Stimulated activated naive CD8-positive, alpha-beta T cell treated with anti-CD3 and anti-CD28 coated beads, Interleukin-15, Interleukin-2, amounts not matched to agents 100 ng/mL and 50 ng/mL, for 24 hours (primary cell): ENCODE data around the gene ZMIZ1.

Experiments
- H3K27ac Mint-ChIP-seq: one replicate; pipeline ENCODE4 v1.8.0; 2021; ENCODE audit warnings: mild to moderate bottlenecking, mixed read lengths
- H3K27me3 Mint-ChIP-seq: one replicate; pipeline ENCODE4 v1.8.0; 2021; ENCODE audit warnings: mixed read lengths
- H3K36me3 Mint-ChIP-seq: one replicate; pipeline ENCODE4 v1.8.0; 2021; ENCODE audit warnings: low read depth, mixed read lengths
- H3K4me1 Mint-ChIP-seq: one replicate; pipeline ENCODE4 v1.8.0; 2021; ENCODE audit warnings: low read depth, mixed read lengths
- H3K4me3 Mint-ChIP-seq: one replicate; pipeline ENCODE4 v1.8.0; 2021; ENCODE audit warnings: mild to moderate bottlenecking, mixed read lengths
- H3K9me3 Mint-ChIP-seq: one replicate; pipeline ENCODE4 v1.8.0; 2021; ENCODE audit warnings: mixed read lengths

The ZMIZ1 gene

DNA sequence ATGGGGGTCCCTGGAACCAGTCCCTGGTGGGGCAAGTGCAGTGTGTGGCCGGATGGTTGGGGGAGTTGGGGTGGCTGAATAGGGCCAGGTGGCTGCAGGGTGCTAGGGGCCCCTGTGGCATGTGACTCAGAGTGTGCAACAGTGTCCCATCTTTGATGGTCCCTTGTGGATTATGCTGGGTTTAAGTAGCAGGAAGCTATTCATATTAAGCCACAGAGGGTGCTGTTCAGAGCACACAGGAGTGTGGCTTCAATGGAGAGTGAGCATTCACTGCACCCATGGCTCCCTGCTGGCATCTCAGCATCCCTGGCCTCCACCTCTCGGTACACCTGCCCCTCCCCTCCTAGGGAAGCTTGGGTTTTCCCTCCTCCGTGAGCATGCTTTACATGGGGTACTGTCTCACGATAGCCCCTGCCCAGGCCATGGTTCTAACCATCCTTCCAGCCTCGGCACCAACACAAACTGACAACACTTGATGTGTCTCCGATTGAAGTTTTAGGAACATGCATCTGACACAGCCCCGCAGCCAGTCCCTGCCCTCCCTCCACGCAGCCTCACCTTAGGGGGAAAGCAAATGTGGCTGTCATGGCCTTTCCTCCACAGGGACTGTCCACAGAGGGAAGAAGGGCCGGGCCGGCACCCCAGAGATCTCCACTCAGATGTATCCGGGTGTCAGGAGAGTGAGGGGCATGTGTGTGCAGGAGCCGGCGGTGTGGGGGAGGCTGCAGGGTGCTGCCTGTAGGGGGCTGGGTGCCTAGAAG, 248.1 kb downstream of the ZMIZ1 start:
- peaks cover 16% of the 10 kb centered on the region for H3K36me3 Mint-ChIP-seq
- peak overlapping the region; percentile 94 for H3K27ac Mint-ChIP-seq
- no peaks in the 10 kb centered on the region for H3K27me3 Mint-ChIP-seq
- H3K4me1 Mint-ChIP-seq: peaks cover 63% of the 10 kb centered on the region
- peak overlapping the region; percentile 73 for H3K4me3 Mint-ChIP-seq
- peaks cover 4% of the 10 kb centered on the region for H3K9me3 Mint-ChIP-seq

DNA sequence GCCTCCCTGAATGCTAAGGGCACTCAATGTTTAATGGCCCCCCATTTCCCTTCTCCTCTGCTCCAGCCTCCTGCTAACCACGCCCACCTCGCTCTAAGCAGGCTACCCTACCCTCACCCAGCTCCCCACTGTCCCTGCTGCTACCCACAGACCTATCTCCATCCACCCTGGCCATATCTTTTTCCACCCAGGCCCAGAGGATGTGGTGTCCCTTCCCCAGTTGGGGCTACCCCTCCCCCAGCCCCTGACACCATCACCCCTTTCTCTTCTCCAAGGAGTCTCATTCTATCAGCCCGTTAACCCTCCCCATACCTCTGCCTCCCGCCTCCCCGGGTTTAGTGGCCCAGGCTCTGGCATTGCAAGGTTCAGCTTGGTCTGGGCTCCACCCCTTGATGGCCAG, 249.6 kb downstream of the ZMIZ1 start:
- no peaks in the 10 kb centered on the region for H3K27me3 Mint-ChIP-seq
- H3K4me1 Mint-ChIP-seq: peaks cover 78% of the 10 kb centered on the region
- H3K9me3 Mint-ChIP-seq: peaks cover 4% of the 10 kb centered on the region
- peaks cover 8% of the 10 kb centered on the region for H3K36me3 Mint-ChIP-seq
- peak overlapping the region; percentile 73 for H3K4me3 Mint-ChIP-seq
- peak overlapping the region; percentile 94 for H3K27ac Mint-ChIP-seq

DNA sequence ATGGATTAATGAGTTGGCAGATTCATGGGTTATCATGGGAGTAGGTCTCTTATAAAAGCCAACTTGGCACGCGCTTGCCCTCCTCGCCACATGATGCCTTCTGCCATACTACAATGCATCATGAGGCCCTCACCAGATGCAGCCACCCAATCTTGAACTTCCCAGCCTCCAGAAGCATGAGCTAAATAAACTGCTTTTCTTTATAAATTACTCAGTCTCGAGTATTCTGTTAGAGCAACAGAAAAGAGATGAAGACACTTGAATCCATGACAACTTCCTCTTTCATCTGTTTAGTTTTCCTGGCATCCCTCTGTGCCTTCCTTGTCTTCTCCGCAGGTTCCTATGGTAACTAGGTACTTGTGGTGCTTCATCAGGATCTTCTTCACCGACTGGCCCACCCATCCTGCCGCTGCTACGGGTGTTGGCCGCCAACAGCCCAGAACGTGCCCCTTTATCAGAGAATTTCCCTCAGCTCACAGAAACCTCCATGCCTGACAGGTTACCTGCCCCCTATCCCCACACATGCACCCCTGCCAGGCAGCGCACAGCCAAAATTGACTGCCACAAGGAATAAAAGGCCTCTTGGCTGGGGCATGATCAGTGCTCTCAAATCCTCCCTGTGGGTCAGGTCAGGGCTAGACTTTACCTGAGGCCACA, 250.5 kb downstream of the ZMIZ1 start:
- Mint-ChIP-seq H3K9me3 (peaks cover 4% of the 10 kb centered on the region), H3K36me3 (peaks cover 8% of the 10 kb centered on the region), H3K27me3 (no peaks in the 10 kb centered on the region), H3K4me1 (peaks cover 87% of the 10 kb centered on the region), H3K27ac (peak overlapping the region; percentile 34), H3K4me3 (peak overlapping the region; percentile 3)

DNA sequence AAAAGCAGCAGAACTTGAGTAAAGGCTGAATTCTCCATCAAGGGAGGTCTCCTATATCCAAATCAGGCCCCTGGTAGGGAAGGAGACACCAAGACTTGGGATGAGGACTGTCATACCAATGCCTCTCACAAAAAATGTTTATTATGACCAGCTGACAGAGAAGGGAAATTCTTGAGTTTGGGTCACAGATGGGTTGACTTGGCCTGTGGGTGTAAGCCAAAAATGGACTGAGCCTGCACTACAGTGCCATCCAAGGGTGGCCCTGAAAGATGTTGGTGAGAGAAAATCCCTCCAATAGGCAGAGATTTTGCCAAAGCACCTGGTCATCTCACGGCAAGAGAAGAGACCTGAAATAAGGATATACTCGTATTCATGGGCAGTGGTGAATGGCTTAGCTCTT, 251.6 kb downstream of the ZMIZ1 start:
- peaks cover 4% of the 10 kb centered on the region for H3K9me3 Mint-ChIP-seq

DNA sequence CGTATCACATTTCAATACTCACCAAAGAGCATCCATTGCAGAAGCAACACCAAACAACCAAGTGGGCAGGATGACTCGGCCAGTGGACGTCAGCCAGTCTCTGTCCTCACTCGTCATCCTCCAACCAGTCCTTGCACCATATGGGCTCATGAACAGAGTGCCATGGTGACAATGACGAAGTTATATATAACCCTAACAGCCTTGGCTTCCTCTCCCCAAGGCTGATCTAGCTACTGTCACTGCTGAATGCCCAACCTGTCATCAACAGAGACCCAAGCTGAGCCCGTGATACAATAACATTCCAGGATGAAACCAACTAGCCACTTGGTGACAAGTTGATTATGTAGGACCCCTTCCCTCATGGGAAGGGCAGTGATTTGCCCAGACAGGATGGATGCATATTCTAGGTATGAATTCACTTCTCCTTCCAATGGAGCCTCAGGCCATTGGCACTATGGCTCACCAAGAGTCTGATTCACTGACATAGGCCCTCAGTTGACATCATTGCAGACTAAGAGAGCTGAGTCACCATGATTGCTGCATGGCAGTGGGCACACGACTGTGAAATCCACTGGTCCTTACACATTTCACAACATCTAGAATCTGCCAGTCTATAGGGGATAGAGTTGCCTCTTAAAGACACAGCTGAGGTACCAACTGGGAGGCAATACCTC, 252.2 kb downstream of the ZMIZ1 start:
- Mint-ChIP-seq H3K4me3 (no peak overlapping the region), H3K4me1 (peaks cover 91% of the 10 kb centered on the region), H3K9me3 (peaks cover 4% of the 10 kb centered on the region), H3K36me3 (no peaks in the 10 kb centered on the region), H3K27me3 (no peaks in the 10 kb centered on the region), H3K27ac (peak overlapping the region; percentile 60)

More for the DNA sequence above, 251.6 kb downstream of the ZMIZ1 start:
- Mint-ChIP-seq H3K4me3 (no peak overlapping the region), H3K27me3 (no peaks in the 10 kb centered on the region), H3K36me3 (peaks cover 6% of the 10 kb centered on the region), H3K27ac (no peak overlapping the region), H3K4me1 (peaks cover 95% of the 10 kb centered on the region)

DNA sequence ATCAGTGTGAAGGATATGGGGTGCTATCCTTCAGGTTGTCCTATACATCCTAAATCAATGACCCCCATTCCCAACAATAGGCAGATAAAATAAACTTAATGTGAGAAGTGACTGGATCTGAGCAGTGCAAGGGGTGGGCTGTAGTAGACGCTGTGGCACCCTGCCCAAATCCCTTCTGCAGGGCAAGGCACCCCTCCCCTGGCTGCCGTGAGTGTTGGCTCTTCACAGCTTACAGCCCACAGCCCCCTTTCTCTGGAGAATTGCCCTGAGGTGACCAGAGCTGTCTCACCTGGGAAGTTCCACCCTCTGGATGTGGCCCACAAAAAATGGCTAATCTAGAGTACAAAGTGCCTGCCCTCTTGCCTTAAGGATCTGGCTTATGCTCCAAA, 252.7 kb downstream of the ZMIZ1 start:
- no peak overlapping the region for H3K4me3 Mint-ChIP-seq
- peaks cover 86% of the 10 kb centered on the region for H3K4me1 Mint-ChIP-seq
- H3K36me3 Mint-ChIP-seq: no peaks in the 10 kb centered on the region
- peak overlapping the region; percentile 60 for H3K27ac Mint-ChIP-seq
- peaks cover 4% of the 10 kb centered on the region for H3K9me3 Mint-ChIP-seq
- no peaks in the 10 kb centered on the region for H3K27me3 Mint-ChIP-seq

DNA sequence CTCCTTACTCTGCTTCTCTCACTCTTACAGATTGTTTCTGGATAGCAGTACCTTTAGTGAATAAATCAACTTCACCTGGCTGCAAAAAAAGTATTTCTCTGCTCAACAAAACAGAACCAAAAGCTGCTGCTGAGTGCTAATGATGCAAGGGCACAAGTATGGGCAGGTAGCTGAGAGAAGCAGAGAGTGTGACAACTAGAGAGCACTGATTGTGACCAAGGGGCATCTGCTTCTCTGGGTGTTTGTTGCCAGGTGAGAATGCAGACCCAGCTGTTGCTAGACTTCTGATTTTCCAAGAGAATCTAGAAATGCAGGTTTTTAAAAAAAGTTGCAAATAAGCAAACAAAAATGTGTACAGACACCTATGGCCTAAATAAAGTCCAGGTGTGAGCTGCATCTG, 253.2 kb downstream of the ZMIZ1 start:
- peaks cover 4% of the 10 kb centered on the region for H3K9me3 Mint-ChIP-seq
- peak overlapping the region; percentile 55 for H3K27ac Mint-ChIP-seq
- no peak overlapping the region for H3K4me3 Mint-ChIP-seq
- peaks cover 81% of the 10 kb centered on the region for H3K4me1 Mint-ChIP-seq
- no peaks in the 10 kb centered on the region for H3K36me3 Mint-ChIP-seq
- H3K27me3 Mint-ChIP-seq: no peaks in the 10 kb centered on the region

DNA sequence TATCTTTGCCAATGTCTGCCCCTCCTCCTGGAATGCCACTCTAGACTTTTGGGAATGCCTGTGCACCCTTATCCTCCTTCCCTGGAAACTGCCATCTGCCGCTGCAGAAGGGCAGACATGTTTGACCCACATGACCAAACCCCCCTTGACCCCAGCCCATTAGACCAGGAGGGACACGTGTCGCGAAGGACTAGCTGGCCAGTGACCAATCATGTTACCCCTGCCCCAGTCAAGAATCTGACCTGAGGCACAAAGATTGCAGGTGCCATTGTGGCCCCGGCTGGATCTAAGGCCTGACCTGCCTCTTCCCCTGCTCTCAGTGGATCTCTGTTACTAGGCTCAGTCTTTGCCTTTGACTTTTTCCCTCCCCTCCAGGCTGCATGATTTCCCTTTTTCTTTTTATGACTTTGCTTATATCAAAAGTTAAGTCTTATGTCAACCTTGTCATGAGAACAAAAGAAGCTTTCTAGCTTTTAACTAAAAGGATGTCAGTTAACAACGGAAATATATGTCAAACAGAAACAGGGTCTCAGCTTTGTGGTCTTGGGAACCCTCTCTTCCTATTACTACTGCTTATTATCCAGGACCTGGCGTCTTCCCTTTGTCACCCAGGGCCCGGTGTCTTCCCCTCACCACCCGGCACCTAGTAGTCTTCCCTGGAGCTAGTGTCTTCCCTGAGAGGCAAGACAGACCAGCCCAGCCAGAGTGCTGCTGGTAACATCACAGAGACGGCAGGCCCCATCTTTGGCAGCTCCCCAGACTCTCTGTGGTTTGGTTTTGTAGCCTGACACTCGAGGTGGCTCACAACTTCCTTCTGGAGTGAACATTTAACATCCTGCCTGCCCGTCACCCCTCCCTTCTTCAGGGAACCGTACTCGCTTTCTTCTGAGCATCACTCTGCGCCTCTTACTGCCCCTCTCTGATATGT, 254.1 kb downstream of the ZMIZ1 start:
- Mint-ChIP-seq H3K9me3 (peaks cover 4% of the 10 kb centered on the region), H3K4me1 (peaks cover 72% of the 10 kb centered on the region), H3K4me3 (peak overlapping the region; percentile 59), H3K27me3 (no peaks in the 10 kb centered on the region), H3K36me3 (no peaks in the 10 kb centered on the region), H3K27ac (peak overlapping the region; percentile 95)

DNA sequence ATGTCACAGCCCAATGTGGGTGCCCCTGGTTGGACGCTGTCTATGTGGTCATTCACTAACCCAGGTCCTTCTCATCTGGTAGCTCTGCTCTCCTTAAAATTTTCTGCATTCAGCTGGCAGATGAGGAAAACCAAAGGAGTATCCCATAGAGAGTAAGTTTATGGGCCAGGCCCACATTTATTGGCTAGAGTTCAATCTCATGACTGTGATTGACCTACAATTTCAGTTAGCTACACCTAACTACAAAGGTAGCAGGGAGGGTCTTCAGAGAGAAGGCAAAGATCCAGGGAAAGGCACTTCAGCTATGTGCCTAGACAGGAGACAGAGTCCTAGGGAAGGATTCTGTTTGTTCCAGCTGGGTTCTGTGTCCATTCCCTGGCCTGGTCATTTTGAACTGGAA, 254.8 kb downstream of the ZMIZ1 start:
- H3K27me3 Mint-ChIP-seq: no peaks in the 10 kb centered on the region
- H3K4me3 Mint-ChIP-seq: peak overlapping the region; percentile 59
- no peaks in the 10 kb centered on the region for H3K36me3 Mint-ChIP-seq
- peaks cover 66% of the 10 kb centered on the region for H3K4me1 Mint-ChIP-seq
- H3K9me3 Mint-ChIP-seq: peaks cover 4% of the 10 kb centered on the region
- peak overlapping the region; percentile 95 for H3K27ac Mint-ChIP-seq

DNA sequence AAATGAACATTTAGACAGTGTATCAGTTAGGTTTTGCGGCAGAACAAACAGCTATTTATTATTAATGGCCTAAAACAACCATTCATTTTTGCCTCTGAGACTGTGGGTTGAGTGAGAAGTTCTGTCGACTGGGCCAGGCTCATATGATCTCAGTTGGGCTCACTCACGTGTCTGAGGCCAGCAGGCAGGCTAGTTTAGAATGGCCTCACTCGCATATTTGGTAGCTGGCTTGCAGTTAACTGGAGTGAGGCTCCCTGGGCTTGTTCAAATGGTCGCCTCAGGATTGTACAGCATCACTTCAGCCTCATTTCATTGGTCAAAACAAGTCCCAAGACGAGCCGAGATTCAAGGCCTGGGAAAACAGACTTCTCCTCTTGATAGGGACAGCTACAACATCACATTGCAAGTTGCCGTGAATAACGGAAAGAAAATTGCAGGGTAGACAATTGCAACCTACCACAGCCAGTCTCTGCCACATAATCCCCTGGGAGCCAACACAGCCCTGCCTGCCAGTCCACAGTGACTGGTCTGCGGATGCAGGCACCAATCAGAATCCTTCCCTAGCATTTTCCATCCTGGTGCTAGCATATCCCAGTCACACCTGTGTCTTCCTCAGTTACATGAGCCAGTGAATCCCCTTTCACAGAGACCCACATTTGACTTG, 255.4 kb downstream of the ZMIZ1 start:
- Mint-ChIP-seq H3K27ac (peak overlapping the region; percentile 95), H3K4me1 (peaks cover 62% of the 10 kb centered on the region), H3K4me3 (no peak overlapping the region), H3K9me3 (peaks cover 4% of the 10 kb centered on the region), H3K27me3 (no peaks in the 10 kb centered on the region), H3K36me3 (no peaks in the 10 kb centered on the region)

DNA sequence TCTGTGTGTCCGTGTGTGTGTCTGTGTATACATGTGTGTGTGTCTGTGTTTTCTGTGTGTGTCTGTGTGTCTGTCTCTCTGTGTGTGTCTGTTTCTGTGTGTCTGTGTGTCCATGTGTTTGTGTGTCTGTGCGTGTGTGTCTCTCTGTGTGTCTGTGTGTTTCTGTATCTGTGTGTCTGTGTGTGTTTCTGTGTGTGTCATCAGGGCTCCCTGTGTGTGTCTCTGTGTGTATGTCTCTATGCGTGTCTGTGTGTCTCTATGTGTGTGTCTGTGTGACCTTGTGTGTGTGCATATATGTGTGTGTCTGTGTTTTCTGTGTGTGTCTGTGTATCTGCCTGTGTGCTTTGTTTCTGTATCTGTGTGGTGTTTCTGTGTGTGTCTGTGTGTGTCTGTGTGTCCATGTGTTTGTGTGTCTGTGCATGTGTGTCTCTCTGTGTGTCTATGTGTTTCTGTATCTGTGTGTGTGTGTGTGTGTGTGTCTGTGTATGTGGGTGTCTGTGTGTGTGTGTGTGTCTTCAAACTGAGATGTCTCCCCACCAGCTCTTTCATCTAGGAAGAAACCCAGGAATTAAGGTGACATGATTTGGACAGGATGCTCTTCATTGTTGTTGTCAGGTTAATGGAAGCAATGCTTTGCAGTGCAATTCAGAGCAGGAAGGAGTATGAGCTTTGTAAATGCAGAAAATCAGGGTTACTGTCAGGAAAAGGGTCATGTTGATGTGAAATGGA, 257.8 kb downstream of the ZMIZ1 start:
- Mint-ChIP-seq H3K4me1 (peaks cover 54% of the 10 kb centered on the region), H3K4me3 (no peak overlapping the region), H3K9me3 (no peaks in the 10 kb centered on the region), H3K27me3 (no peaks in the 10 kb centered on the region), H3K27ac (no peak overlapping the region), H3K36me3 (no peaks in the 10 kb centered on the region)

DNA sequence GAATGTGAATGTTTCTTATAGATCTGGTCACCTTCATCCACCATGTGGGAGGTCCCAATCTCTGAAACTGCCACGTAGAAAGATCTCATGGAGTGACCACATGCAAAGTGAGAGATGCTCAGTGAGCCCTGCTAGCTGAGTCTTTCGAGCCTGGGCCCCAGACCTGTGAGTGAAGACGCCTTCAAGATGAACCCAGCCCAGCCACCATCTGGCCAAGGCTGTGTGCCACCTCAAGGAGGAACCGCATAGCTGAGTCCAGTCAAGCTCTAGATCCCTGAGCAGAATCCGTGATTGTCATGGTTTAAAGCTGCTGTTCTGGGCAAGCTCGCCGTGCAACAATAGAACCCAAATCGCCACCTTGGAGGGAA, 258.3 kb downstream of the ZMIZ1 start:
- Mint-ChIP-seq H3K4me3 (no peak overlapping the region), H3K36me3 (no peaks in the 10 kb centered on the region), H3K27me3 (no peaks in the 10 kb centered on the region), H3K27ac (no peak overlapping the region), H3K9me3 (no peaks in the 10 kb centered on the region), H3K4me1 (peaks cover 54% of the 10 kb centered on the region)

DNA sequence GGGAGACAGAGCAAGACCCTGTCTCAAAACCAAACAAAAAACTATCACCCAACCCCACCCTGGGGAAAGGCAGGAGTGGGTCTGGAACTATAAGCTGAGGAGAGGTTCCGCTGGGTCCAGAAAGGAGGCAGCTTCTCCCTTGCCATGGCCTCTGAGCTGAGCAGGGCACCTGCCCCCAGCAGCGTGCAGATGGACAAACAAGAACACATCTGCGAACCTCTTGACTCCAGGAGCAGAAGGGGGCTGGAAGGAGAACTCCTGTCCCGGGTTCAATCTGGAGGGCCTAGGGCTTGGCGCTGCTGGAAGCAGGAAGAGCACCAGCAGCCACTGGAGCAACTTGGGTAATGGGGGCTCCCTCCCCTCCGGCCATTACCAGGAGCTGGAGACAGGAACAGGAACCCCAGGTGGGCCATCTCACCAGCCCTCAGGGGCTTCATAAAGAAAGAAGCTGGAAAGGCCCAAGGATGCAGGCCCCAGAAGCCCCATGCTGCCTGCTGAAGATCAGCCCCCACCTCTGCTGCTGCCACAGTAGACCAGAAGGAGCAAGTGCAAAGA, 259.5 kb downstream of the ZMIZ1 start:
- Mint-ChIP-seq H3K4me1 (peaks cover 47% of the 10 kb centered on the region), H3K27ac (no peak overlapping the region), H3K27me3 (no peaks in the 10 kb centered on the region), H3K4me3 (no peak overlapping the region), H3K9me3 (no peaks in the 10 kb centered on the region), H3K36me3 (no peaks in the 10 kb centered on the region)
